Cardiac fibroblast (primary cell): ENCODE measurements around the gene HERC3.
A peak's percentile ranks its signal among the peaks of the same experiment; 100 is the strongest.

Experiments used
- DNase-seq, 2 donors: peaks; one replicate each; pipeline versions ENCODE4 v3.0.0 to v3.0.0-alpha.2; 2010; ENCODE audit warnings: low read depth in 2 of 2
- H3K4me3 ChIP-seq, 2 donors: replicated peaks in 1 of 2; 1 replicate in 1 of 2; 2 replicates in 1 of 2; pipeline ENCODE4 v1.5.1; 2011; ENCODE audit warnings: low read depth in 2 of 2, low read length in 2 of 2, mild to moderate bottlenecking in 2 of 2, moderate library complexity in 1 of 2
- CTCF ChIP-seq: IDR thresholded peaks from one replicate; pipeline ENCODE4 v1.5.1; 2011; ENCODE audit warnings: low read depth, mild to moderate bottlenecking, low read length, inconsistent platforms

HERC3 gene

GRCh38 chr4:88705805-88706492, 113.7 kb downstream of the HERC3 start:
- no peak overlapping the region for H3K4me3 ChIP-seq
- DNase-seq = peak; percentile 52 to 60
- TF ChIP-seq CTCF = no peak

GRCh38 chr4:88706574-88706973, 114.3 kb downstream of the HERC3 start:
- DNase-seq = peak; percentile 83
- no peak overlapping the region for H3K4me3 ChIP-seq
- peak; percentile 65 for TF ChIP-seq CTCF

GRCh38 chr4:88709989-88710388, 117.7 kb downstream of the HERC3 start:
- no peak for DNase-seq
- no peak for TF ChIP-seq CTCF
- no peak overlapping the region for H3K4me3 ChIP-seq

GRCh38 chr4:88713782-88714181, 121.5 kb downstream of the HERC3 start:
- no peak overlapping the region for H3K4me3 ChIP-seq
- no peak for TF ChIP-seq CTCF
- DNase-seq = no peak

GRCh38 chr4:88718098-88718497, 125.8 kb downstream of the HERC3 start:
- DNase-seq = no peak
- no peak overlapping the region for H3K4me3 ChIP-seq
- TF ChIP-seq CTCF = no peak

GRCh38 chr4:88719381-88719780, 127.1 kb downstream of the HERC3 start:
- TF ChIP-seq CTCF = no peak
- no peak overlapping the region for H3K4me3 ChIP-seq
- DNase-seq = no peak
